ENCODE results near the gene CDH12. TPM values are rescaled to one million over a fixed set of nuclear protein-coding genes. Genes with fewer than 3 reads are reported as not detected.

CDH12 gene
- total RNA-seq, 1 donor from 2014 or later: 0.26 TPM

DNA sequence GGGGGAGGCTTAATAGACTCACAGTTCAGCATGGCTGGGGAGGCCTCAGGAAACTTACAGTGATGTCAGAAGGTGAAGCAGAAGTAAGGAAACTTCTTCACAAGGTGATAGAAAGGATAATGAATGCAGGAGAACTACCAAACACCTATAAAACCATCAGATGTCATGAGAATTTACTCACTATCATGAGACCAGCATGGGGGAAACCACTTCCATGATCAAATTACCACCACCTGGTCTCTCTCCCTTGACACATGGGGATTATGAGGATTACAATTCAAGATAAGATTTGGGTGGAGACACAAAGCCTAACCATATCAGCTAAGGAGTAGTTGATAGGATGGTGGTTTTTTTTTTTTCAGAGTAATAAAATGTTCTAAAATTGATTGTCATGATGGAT lies 201.8 kb downstream of the CDH12 start:
- Mint-ChIP-seq H3K4me3 (ENCODE audit: unreplicated experiment) (no peak overlapping the region), H3K36me3 (ENCODE audit: low read depth, unreplicated experiment) (no peaks in the 10 kb centered on the region), H3K27me3 (ENCODE audit: unreplicated experiment) (no peaks in the 10 kb centered on the region), H3K9me3 (ENCODE audit: unreplicated experiment) (no peaks in the 10 kb centered on the region), H3K4me1 (ENCODE audit: unreplicated experiment) (no peaks in the 10 kb centered on the region), H3K27ac (ENCODE audit: unreplicated experiment) (no peak overlapping the region)
- DNase-seq (ENCODE audit: low spot score): no peak
- TF ChIP-seq CTCF (IDR thresholded peaks at IDR 0.05; ENCODE audit: unreplicated experiment): no peak

GRCh38 chr5:22650511-22650910 lies 202.6 kb downstream of the CDH12 start:
- no peak for TF ChIP-seq CTCF (IDR thresholded peaks at IDR 0.05; ENCODE audit: unreplicated experiment)
- no peaks in the 10 kb centered on the region for H3K9me3 Mint-ChIP-seq (ENCODE audit: unreplicated experiment)
- H3K4me3 Mint-ChIP-seq (ENCODE audit: unreplicated experiment): no peak overlapping the region
- no peaks in the 10 kb centered on the region for H3K27me3 Mint-ChIP-seq (ENCODE audit: unreplicated experiment)
- H3K4me1 Mint-ChIP-seq (ENCODE audit: unreplicated experiment): no peaks in the 10 kb centered on the region
- no peak for DNase-seq (ENCODE audit: low spot score)
- no peak overlapping the region for H3K27ac Mint-ChIP-seq (ENCODE audit: unreplicated experiment)
- H3K36me3 Mint-ChIP-seq (ENCODE audit: low read depth, unreplicated experiment): no peaks in the 10 kb centered on the region

GRCh38 chr5:22649074-22649473 lies 204.1 kb downstream of the CDH12 start:
- no peaks in the 10 kb centered on the region for H3K27me3 Mint-ChIP-seq (ENCODE audit: unreplicated experiment)
- H3K4me1 Mint-ChIP-seq (ENCODE audit: unreplicated experiment): no peaks in the 10 kb centered on the region
- no peak overlapping the region for H3K4me3 Mint-ChIP-seq (ENCODE audit: unreplicated experiment)
- TF ChIP-seq CTCF (IDR thresholded peaks at IDR 0.05; ENCODE audit: unreplicated experiment): no peak
- no peaks in the 10 kb centered on the region for H3K9me3 Mint-ChIP-seq (ENCODE audit: unreplicated experiment)
- H3K36me3 Mint-ChIP-seq (ENCODE audit: low read depth, unreplicated experiment): no peaks in the 10 kb centered on the region
- H3K27ac Mint-ChIP-seq (ENCODE audit: unreplicated experiment): no peak overlapping the region
- no peak for DNase-seq (ENCODE audit: low spot score)

DNA sequence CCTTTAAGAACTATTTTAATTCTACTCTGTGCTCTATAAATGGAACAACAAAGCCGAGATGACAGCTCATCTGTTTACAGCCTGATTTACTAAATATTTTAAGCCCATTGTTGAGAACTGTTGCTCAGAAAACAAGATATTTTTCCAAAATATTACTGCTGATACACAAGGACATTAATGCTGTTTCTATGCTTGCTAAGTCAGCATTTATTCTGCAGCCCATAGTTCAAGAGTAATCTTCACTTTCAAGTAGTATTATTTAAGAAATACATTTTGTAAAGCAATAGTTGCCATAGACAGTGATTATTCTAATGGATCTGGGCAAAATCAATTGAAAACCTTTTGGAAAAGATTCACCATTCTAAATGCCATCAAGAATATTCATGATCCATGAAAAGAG lies 208.3 kb downstream of the CDH12 start:
- Mint-ChIP-seq H3K27me3 (ENCODE audit: unreplicated experiment) (no peaks in the 10 kb centered on the region), H3K27ac (ENCODE audit: unreplicated experiment) (no peak overlapping the region), H3K4me3 (ENCODE audit: unreplicated experiment) (no peak overlapping the region), H3K9me3 (ENCODE audit: unreplicated experiment) (no peaks in the 10 kb centered on the region), H3K4me1 (ENCODE audit: unreplicated experiment) (no peaks in the 10 kb centered on the region), H3K36me3 (ENCODE audit: low read depth, unreplicated experiment) (no peaks in the 10 kb centered on the region)
- no peak for DNase-seq (ENCODE audit: low spot score)
- no peak for TF ChIP-seq CTCF (IDR thresholded peaks at IDR 0.05; ENCODE audit: unreplicated experiment)

- no peaks in the 10 kb centered on the region for H3K4me1 Mint-ChIP-seq (ENCODE audit: unreplicated experiment)
- peaks cover 1% of the 10 kb centered on the region for H3K27me3 Mint-ChIP-seq (ENCODE audit: unreplicated experiment)
- no peak overlapping the region for H3K4me3 Mint-ChIP-seq (ENCODE audit: unreplicated experiment)
- DNase-seq (ENCODE audit: low spot score): no peak
- no peak overlapping the region for H3K27ac Mint-ChIP-seq (ENCODE audit: unreplicated experiment)
- no peaks in the 10 kb centered on the region for H3K9me3 Mint-ChIP-seq (ENCODE audit: unreplicated experiment)
- H3K36me3 Mint-ChIP-seq (ENCODE audit: low read depth, unreplicated experiment): no peaks in the 10 kb centered on the region
- no peak for TF ChIP-seq CTCF (IDR thresholded peaks at IDR 0.05; ENCODE audit: unreplicated experiment)
Measured at GRCh38 chr5:22643356-22643755, 209.8 kb downstream of the CDH12 start.

Data from endothelial cell (in vitro differentiated cells).